BJ (cell line): ENCODE results near the gene SKP1. TPM values are rescaled to one million over a fixed set of nuclear protein-coding genes. Genes with fewer than 3 reads are reported as not detected.
A peak's percentile ranks its signal among the peaks of the same experiment; 100 is the strongest.

Experiments
- CTCF ChIA-PET: fragments of 350-600 bp; formaldehyde crosslinking; extraction: SDS; loops from one replicate; lab custom pipeline; 2021; ENCODE audit warnings: antibody characterized with exemption, inconsistent platforms; lab: Yijun Ruan, JAX
- POLR2A ChIA-PET: fragments of 300-600 bp; sonication (Branson Sonifier 250); formaldehyde crosslinking; extraction: SDS; loops from one replicate; lab custom pipeline; 2021; ENCODE audit warnings: antibody characterized with exemption; lab: Charles Lee
- DNase-seq: peaks from one replicate; pipeline ENCODE4 v3.0.0-alpha.2; 2011; ENCODE audit warnings: low read depth
- H3K27me3 ChIP-seq: 2 replicates; pipeline ENCODE4 v1.6.0; 2011; ENCODE audit warnings: low read length; ENCODE audit not compliant: control insufficient read depth, insufficient read depth
- H3K36me3 ChIP-seq: 2 replicates; pipeline ENCODE4 v1.5.1; 2011; ENCODE audit warnings: low read length; ENCODE audit not compliant: control insufficient read depth, insufficient read depth
- H3K4me3 ChIP-seq: 2 replicates; pipeline ENCODE4 v1.5.1; 2011; ENCODE audit warnings: low read depth, mild to moderate bottlenecking, control low read depth, low read length
- CTCF ChIP-seq: IDR thresholded peaks from 2 replicates; pipeline ENCODE4 v1.5.1; 2011; ENCODE audit warnings: low read depth, mild to moderate bottlenecking, control low read depth, inconsistent platforms, low read length, moderate library complexity; ENCODE audit not compliant: insufficient read depth
- polyA plus RNA-seq: library from polyadenylated mRNA; depleted of rRNA; stranded (reverse); fragments of >200 nt; gene quantifications from 2 replicates; pipeline ENCODE4 v1.2.3, GENCODE V29; 2011

Gene SKP1
- polyA plus RNA-seq, 1 experiment: 183 TPM

GRCh38 chr5:134175921-134176510, 734 bp downstream of the SKP1 start:
- no peak for TF ChIP-seq CTCF
- H3K36me3 ChIP-seq: peaks cover 5% of the 10 kb centered on the region
- no peak for DNase-seq
- peak overlapping the region; percentile 98 for H3K4me3 ChIP-seq
- POLR2A ChIA-PET: interaction anchor here (0.7 kb wide), 1 partner anchor 14 kb away, joined by 4 read pairs; no protein-coding TSS in a partner anchor
- no peaks in the 10 kb centered on the region for H3K27me3 ChIP-seq
- CTCF ChIA-PET: interaction anchor here (0.6 to 3.4 kb wide), 5 partner anchors 9 to 113 kb away, joined by 3 to 10 read pairs (median 5); no protein-coding TSS in a partner anchor

GRCh38 chr5:134174841-134175839, 1.6 kb downstream of the SKP1 start:
- no peak for DNase-seq
- CTCF ChIA-PET: interaction anchor here (0.6 to 3.4 kb wide), 4 partner anchors 13 to 412 kb away, joined by 3 to 10 read pairs (median 4); no protein-coding TSS in a partner anchor
- TF ChIP-seq CTCF: no peak
- no peaks in the 10 kb centered on the region for H3K27me3 ChIP-seq
- H3K4me3 ChIP-seq: peak overlapping the region; percentile 98
- peaks cover 7% of the 10 kb centered on the region for H3K36me3 ChIP-seq
- POLR2A ChIA-PET: no interaction called here

DNA sequence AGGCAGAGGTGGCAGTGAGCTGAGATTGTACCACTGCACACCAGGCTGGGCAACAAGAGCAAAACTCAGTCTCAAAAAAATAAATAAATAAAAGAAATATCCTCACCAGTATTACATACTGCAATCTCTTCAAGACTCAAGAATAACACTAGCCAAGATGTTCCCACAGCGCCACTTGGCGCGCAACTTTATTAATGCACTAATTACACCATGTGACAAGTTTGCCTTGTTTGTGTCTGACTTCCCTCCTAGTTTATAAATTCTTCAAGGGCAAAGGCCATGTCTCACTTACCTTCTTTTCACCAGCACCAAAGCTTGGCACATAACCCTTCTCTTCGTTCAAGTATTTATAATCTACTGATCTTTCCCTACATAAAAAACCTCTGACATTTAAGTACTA, 4.8 kb downstream of the SKP1 start:
- CTCF ChIA-PET: interaction anchor here (0.6 to 2.4 kb wide), 2 partner anchors 36 to 132 kb away, joined by 3 to 7 read pairs; no protein-coding TSS in a partner anchor
- no peak for TF ChIP-seq CTCF
- peaks cover 9% of the 10 kb centered on the region for H3K36me3 ChIP-seq
- DNase-seq: no peak
- POLR2A ChIA-PET: no interaction called here
- H3K4me3 ChIP-seq: no peak overlapping the region
- H3K27me3 ChIP-seq: no peaks in the 10 kb centered on the region

DNA sequence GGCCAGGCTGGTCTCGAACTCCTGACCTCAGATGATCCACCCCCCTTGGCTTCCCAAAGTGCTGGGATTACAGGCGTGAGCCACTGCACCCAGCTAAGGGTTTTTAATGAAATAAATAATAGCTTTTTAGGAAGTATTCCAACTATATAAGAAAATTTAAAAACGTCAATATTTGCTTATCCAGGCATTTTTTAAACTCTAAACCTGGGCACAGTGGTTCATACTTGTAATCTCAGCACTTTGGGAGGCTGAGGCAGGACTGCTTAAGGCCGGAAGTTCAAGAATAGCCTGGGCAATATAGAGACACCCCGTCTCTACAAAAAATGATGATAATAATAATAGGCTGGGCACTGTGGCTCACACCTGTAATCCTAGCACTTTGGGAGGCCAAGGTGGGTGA, 14.2 kb downstream of the SKP1 start:
- POLR2A ChIA-PET: interaction anchor here (0.6 kb wide), 1 partner anchor 14 kb away, joined by 4 read pairs; no protein-coding TSS in a partner anchor
- Histone ChIP-seq H3K27me3 (no peaks in the 10 kb centered on the region), H3K36me3 (peaks cover 9% of the 10 kb centered on the region), H3K4me3 (no peak overlapping the region)
- no peak for TF ChIP-seq CTCF
- no peak for DNase-seq
- CTCF ChIA-PET: interaction anchor here (0.5 to 3.0 kb wide), 4 partner anchors 10 to 22 kb away, joined by 3 to 18 read pairs (median 8); no protein-coding TSS in a partner anchor
